GM23248 (cell line): ENCODE results near the gene HSF2BP. TPM values are rescaled to one million over a fixed set of nuclear protein-coding genes. Genes with fewer than 3 reads are reported as not detected.
"Not testable (repeated sequence)": the region's sequence is repeated elsewhere in the genome, so short reads cannot be mapped to it uniquely, and the experiment has no call there.

Experiments
- DNase-seq: peaks from one replicate; pipeline ENCODE4 v3.0.0-alpha.2; 2015
- H2AFZ ChIP-seq: fragments of 200-600 bp; sonication (generic); 2 replicates; pipeline ENCODE4 v1.6.1; 2016; ENCODE audit warnings: antibody characterized with exemption
- H3F3A ChIP-seq: fragments of 200-600 bp; sonication (generic); 2 replicates; pipeline ENCODE4 v1.6.1; 2016; ENCODE audit warnings: mild to moderate bottlenecking, antibody characterized with exemption, mixed run types; ENCODE audit not compliant: insufficient read depth
- H3K27ac ChIP-seq: fragments of 200-600 bp; sonication (generic); 2 replicates; pipeline ENCODE4 v1.5.1; 2016; ENCODE audit warnings: mild to moderate bottlenecking
- H3K27me3 ChIP-seq: fragments of 200-600 bp; sonication (generic); replicated peaks from 2 replicates; pipeline ENCODE4 v1.6.1; 2016; ENCODE audit warnings: mild to moderate bottlenecking; ENCODE audit not compliant: insufficient read depth
- H3K36me3 ChIP-seq: fragments of 200-600 bp; sonication (generic); 2 replicates; pipeline ENCODE4 v1.6.1; 2016; ENCODE audit warnings: low read depth, mild to moderate bottlenecking
- H3K4me1 ChIP-seq: fragments of 200-600 bp; sonication (generic); 2 replicates; pipeline ENCODE4 v1.6.1; 2016; ENCODE audit warnings: mild to moderate bottlenecking; ENCODE audit not compliant: insufficient read depth
- H3K4me2 ChIP-seq: fragments of 200-600 bp; sonication (generic); one replicate; pipeline ENCODE4 v1.6.1; 2016; ENCODE audit warnings: mild to moderate bottlenecking; ENCODE audit not compliant: unreplicated experiment
- H3K4me3 ChIP-seq: fragments of 200-600 bp; sonication (generic); 2 replicates; pipeline ENCODE4 v1.5.1; 2016; ENCODE audit warnings: mild to moderate bottlenecking
- H3K79me2 ChIP-seq: fragments of 200-600 bp; sonication (generic); 2 replicates; pipeline ENCODE4 v1.6.1; 2016; ENCODE audit warnings: mild to moderate bottlenecking; ENCODE audit not compliant: insufficient read depth
- H3K9ac ChIP-seq: fragments of 200-600 bp; sonication (generic); 2 replicates; pipeline ENCODE4 v1.6.1; 2016; ENCODE audit warnings: mild to moderate bottlenecking
- H3K9me2 ChIP-seq: fragments of 200-600 bp; sonication (generic); 2 replicates; pipeline ENCODE4 v1.6.1; 2016; ENCODE audit warnings: mixed run types, mild to moderate bottlenecking, moderate library complexity; ENCODE audit not compliant: insufficient read depth
- H3K9me3 ChIP-seq: fragments of 200-600 bp; sonication (generic); one replicate; pipeline ENCODE4 v1.6.1; 2017; ENCODE audit warnings: low read depth
- H4K20me1 ChIP-seq: fragments of 200-600 bp; sonication (generic); 2 replicates; pipeline ENCODE4 v1.6.0; 2016; ENCODE audit not compliant: insufficient read depth
- WGBS, 2 experiments: methylation state at CpG; one replicate each; pipeline ENCODE4 v1.1.6; 2015 to 2017; ENCODE audit warnings: low lambda C conversion rate in 2 of 2, low coverage in 1 of 2; ENCODE audit errors: missing lambda C conversion rate in 2 of 2; 5-methylcytosine and 5-hydroxymethylcytosine counted together
- in situ Hi-C: fragments of 300-500 bp; cut with MboI; formaldehyde crosslinking; loops from 2 replicates; pipeline ENCODE4 v1.15.0; 2020
- microRNA-seq: library from miRNA; unstranded; fragments of <30 nt; microRNA quantifications from one replicate; pipeline ENCODE4, GENCODE V29; 2016; ENCODE audit warnings: borderline number of aligned reads
- polyA plus RNA-seq: library from polyadenylated mRNA; unstranded; fragments of >200 nt; fragmentation: Nextera tagmentation; extraction: Ambion mirVana; gene quantifications from 2 replicates; pipeline ENCODE4 v1.2.1, GENCODE V29; 2016
- small RNA-seq: library from RNA; depleted of rRNA; stranded (forward); fragments of <200 nt; gene quantifications from one replicate; pipeline ENCODE3, GENCODE V24; 2014; ENCODE audit warnings: low read depth, low replicate concordance
- total RNA-seq: library from RNA; depleted of rRNA; stranded (reverse); fragments of >200 nt; shearing (Covaris generic); gene quantifications from 2 replicates; pipeline ENCODE4 v1.2.3, GENCODE V29; 2014; rRNA removed

Gene HSF2BP
- total and polyA plus RNA-seq, 2 experiments from 2014 or later, result 1.6 to 4.8 TPM

DNA sequence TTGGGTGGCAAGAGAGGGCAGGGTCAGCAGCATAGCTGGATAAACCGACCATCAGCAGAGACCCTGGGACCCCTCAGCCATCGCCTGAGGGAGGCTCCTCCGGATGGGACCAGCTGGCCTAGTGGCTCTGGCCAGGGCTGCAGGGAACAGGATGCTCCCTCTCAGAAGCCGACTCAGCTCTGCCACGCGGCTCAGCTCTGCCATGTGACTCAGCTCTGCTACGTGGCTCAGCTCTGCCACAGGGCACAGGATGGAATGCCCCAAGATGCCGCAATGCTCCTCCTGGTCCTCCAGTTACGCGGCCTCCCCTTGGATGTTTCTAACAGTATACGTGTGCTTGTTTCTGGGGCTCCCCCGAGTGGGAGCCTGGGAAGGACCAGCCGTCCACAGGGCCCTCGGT lies 165.8 kb downstream of the HSF2BP start:
- H3K9me2 ChIP-seq, H3K4me2 ChIP-seq, H2AFZ ChIP-seq, H3K4me3 ChIP-seq, H3K27ac ChIP-seq, DNase-seq, H3F3A ChIP-seq, H3K79me2 ChIP-seq, H4K20me1 ChIP-seq, H3K9me3 ChIP-seq, H3K36me3 ChIP-seq, H3K9ac ChIP-seq, H3K4me1 ChIP-seq, H3K27me3 ChIP-seq, in situ Hi-C loops: not testable (repeated sequence)
- WGBS, 2 experiments, result 100% methylated on average over 1 of the region's 14 CpGs; no CpG with 5 or more reads in 1 of the 2 experiments

DNA sequence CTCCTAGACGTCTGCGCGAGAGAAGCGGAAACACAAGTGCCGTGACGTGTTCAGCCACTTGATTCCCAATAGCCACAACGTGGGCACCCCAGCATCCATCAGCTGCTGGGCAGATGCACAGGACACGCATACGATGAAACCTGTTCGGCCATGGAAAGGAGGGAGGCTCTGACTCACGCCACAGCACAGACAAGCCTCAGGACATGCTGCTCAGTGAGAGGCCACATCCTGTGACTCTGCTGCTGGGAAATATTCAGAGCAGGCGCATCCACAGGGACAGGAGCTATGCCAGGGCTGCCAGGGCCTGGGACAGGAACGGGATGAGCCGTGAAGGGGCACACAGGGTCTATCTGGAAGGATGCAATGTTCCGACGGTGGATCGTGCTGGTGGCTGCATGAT lies 171.1 kb downstream of the HSF2BP start:
- H3F3A ChIP-seq, H3K4me3 ChIP-seq, H3K4me2 ChIP-seq, H3K9me3 ChIP-seq, H3K9ac ChIP-seq, H3K27me3 ChIP-seq, H3K79me2 ChIP-seq, H3K9me2 ChIP-seq, H3K36me3 ChIP-seq, in situ Hi-C loops, H2AFZ ChIP-seq, H3K27ac ChIP-seq, DNase-seq, H4K20me1 ChIP-seq, H3K4me1 ChIP-seq: not testable (repeated sequence)
- no CpG with 5 or more reads among the region's 17 CpGs for WGBS, 2 experiments

DNA sequence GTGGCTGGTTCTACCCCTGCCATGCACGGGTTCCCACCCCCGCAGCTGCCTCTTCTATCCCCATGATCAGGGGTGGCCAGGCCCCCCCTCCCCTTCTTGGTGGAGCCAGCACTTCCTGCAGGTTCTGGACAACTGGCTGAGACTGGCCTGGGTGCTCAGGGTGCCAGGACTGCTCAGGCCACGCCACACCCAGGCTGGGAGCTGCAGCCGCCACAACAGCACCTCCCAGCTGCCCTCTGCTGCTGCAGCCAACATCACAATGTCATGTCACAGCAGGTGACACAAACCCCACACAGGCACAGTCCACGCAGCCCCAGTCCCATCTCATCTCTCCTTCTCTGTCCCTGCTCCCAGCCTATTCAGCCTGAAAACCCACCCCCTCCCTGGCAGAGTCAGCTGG lies 173.2 kb downstream of the HSF2BP start:
- in situ Hi-C loops, result not testable (repeated sequence)

DNA sequence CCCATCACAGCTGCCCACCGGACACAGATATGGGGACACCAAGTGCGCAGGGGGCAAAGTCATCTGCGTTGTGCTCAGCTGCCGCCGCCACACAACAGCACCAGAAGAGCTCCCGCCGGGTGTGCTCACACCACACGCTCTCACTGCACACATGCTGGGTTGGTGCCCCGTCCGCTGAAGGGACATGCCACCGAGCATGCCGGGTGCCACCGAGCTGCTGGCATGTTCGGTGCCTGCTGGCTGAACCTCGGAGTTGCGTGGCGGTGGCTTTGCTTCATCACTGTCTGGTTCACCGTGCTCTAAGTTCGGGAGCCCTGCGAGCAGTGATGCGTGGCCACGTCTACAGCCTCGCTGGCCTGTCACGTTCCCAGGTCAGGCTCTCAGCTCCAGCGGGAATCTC lies 174.3 kb downstream of the HSF2BP start:
- H3K9me3 ChIP-seq, H3K79me2 ChIP-seq, in situ Hi-C loops, H3K4me3 ChIP-seq, H4K20me1 ChIP-seq, H3K4me1 ChIP-seq, H3K9ac ChIP-seq, H3K9me2 ChIP-seq, DNase-seq, H3F3A ChIP-seq, H3K27me3 ChIP-seq, H3K4me2 ChIP-seq, H2AFZ ChIP-seq, H3K27ac ChIP-seq, H3K36me3 ChIP-seq: not testable (repeated sequence)
- no CpG with 5 or more reads among the region's 25 CpGs for WGBS, 2 experiments

More for the DNA sequence above, 173.2 kb downstream of the HSF2BP start:
- H3K9me3 ChIP-seq, H3K36me3 ChIP-seq, H3K79me2 ChIP-seq, H3K27me3 ChIP-seq, H3K4me1 ChIP-seq, H4K20me1 ChIP-seq, H3K9me2 ChIP-seq, H3F3A ChIP-seq, DNase-seq, H3K4me2 ChIP-seq, H3K27ac ChIP-seq, H2AFZ ChIP-seq, H3K4me3 ChIP-seq, H3K9ac ChIP-seq: not testable (repeated sequence)
- no CpG with 5 or more reads among the region's 5 CpGs for WGBS, 2 experiments

DNA sequence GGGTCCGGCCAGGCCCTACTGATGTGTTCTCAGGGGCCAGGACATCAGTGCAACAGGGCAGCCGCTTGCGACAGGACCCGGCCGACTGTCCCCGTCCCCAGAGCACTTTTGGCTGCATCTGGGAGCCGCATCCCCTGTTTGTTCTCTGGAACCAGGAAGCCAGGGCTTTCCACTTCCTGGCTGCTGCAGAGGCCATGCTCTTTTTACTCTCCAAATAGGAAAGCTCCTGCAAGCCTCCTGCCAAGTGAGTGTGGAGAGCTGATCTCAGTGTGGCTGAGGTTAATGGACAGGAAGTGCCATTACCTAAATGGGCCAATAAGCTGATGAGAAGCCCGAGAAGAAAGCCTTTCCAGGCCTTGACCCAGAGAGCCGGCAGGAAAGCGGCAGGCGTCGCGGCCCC lies 180.1 kb downstream of the HSF2BP start:
- H3K79me2 ChIP-seq, H3K9ac ChIP-seq, H3K9me2 ChIP-seq, in situ Hi-C loops, H3K36me3 ChIP-seq, H3F3A ChIP-seq, H3K4me2 ChIP-seq, H4K20me1 ChIP-seq, H3K9me3 ChIP-seq, H2AFZ ChIP-seq, H3K27ac ChIP-seq, H3K27me3 ChIP-seq, DNase-seq, H3K4me3 ChIP-seq, H3K4me1 ChIP-seq: not testable (repeated sequence)
- no CpG with 5 or more reads among the region's 13 CpGs for WGBS, 2 experiments

Small RNA genes lying within 50 kb of the gene (microRNA-seq; reads per million reads assigned to microRNA genes)
- gene MIR6070, result not detected

Small RNA genes lying within 50 kb of the gene (small RNA-seq; reads per million reads assigned to genes)
- not detected for gene MIR6070

Other genes with a start within 250 kb of the HSF2BP start
- under 0.01 and 0.65 TPM in 2 replicates for gene SIK1, start 232.4 kb downstream of the HSF2BP start, total RNA-seq
- 0.29 TPM in 1 of 2 replicates, not detected in the other for gene SIK1, start 232.4 kb downstream of the HSF2BP start, polyA plus RNA-seq
- gene RRP1B, start 72 bp upstream of the HSF2BP start, total RNA-seq, result 14.0 and 15.0 TPM in 2 replicates
- gene RRP1B, start 72 bp upstream of the HSF2BP start, polyA plus RNA-seq, result 12.9 and 13.6 TPM in 2 replicates
- 67.5 and 68.0 TPM in 2 replicates for gene PDXK, start 59.6 kb upstream of the HSF2BP start, total RNA-seq
- 81.8 and 89.7 TPM in 2 replicates for gene PDXK, start 59.6 kb upstream of the HSF2BP start, polyA plus RNA-seq
- gene CSTB, start 116.8 kb upstream of the HSF2BP start, total RNA-seq, result 6.7 and 7.8 TPM in 2 replicates
- gene CSTB, start 116.8 kb upstream of the HSF2BP start, polyA plus RNA-seq, result 95.0 and 97.5 TPM in 2 replicates
- gene RRP1, start 130.1 kb upstream of the HSF2BP start, total RNA-seq, result 22.3 and 25.2 TPM in 2 replicates
- gene RRP1, start 130.1 kb upstream of the HSF2BP start, polyA plus RNA-seq, result 17.6 and 18.0 TPM in 2 replicates
- gene AGPAT3, start 205.7 kb upstream of the HSF2BP start, total RNA-seq, result 29.3 and 35.2 TPM in 2 replicates
- 12.2 and 12.3 TPM in 2 replicates for gene AGPAT3, start 205.7 kb upstream of the HSF2BP start, polyA plus RNA-seq